K562 (cell line): ENCODE results near the gene LIN28A. TPM values are rescaled to one million over a fixed set of nuclear protein-coding genes. Genes with fewer than 3 reads are reported as not detected.

Experiments used
- ATF6 ChIP-seq: sonication (generic); formaldehyde crosslinking; IDR thresholded peaks from 2 replicates; pipeline ENCODE4 v1.4.0; 2020; ENCODE audit warnings: mild to moderate bottlenecking, missing genetic modification reagents
- CEBPZ ChIP-seq: fragments of 150-350 bp; IDR thresholded peaks from 2 replicates; pipeline ENCODE4 v1.6.1; 2014; ENCODE audit warnings: low read depth, mild to moderate bottlenecking, low read length, borderline replicate concordance
- DMBX1 ChIP-seq: fragments of 250-450 bp; sonication (Bioruptor Pico); IDR thresholded peaks from 2 replicates; pipeline ENCODE4 v1.8.0; 2022; ENCODE audit warnings: inconsistent platforms, mild to moderate bottlenecking, moderate library complexity, borderline replicate concordance
- E2F3 ChIP-seq: fragments of 250-450 bp; sonication (Bioruptor Pico); IDR thresholded peaks from 2 replicates; pipeline ENCODE4 v1.4.0; 2020; ENCODE audit warnings: mild to moderate bottlenecking
- MYC ChIP-seq, 2 experiments: fragments of 250-450 bp in 1 of 2; sonication (Bioruptor Pico) in 1 of 2; IDR thresholded peaks; 2 replicates each; pipeline versions ENCODE4 v1.5.1 to v1.6.1; 2012 to 2021; ENCODE audit warnings: low read depth in 2 of 2, borderline replicate concordance in 1 of 2, improper control_type of control experiment in 1 of 2, low read length in 1 of 2, mild to moderate bottlenecking in 1 of 2, moderate library complexity in 1 of 2
- SMARCA5 ChIP-seq: fragments of 450-650 bp; IDR thresholded peaks from 2 replicates; pipeline ENCODE4 v1.6.1; 2016
- SNAPC5 ChIP-seq: fragments of 250-450 bp; sonication (Bioruptor Pico); IDR thresholded peaks from 2 replicates; pipeline ENCODE4 v1.8.0; 2021; ENCODE audit warnings: moderate library complexity, mild to moderate bottlenecking, inconsistent platforms
- TBL1XR1 ChIP-seq, 2 experiments: IDR thresholded peaks; 2 replicates each; pipeline ENCODE4 v1.6.1; 2012; ENCODE audit warnings: improper control_type of control experiment in 2 of 2, low read length in 2 of 2, mild to moderate bottlenecking in 1 of 2
- TFAP4 ChIP-seq: sonication (generic); formaldehyde crosslinking; IDR thresholded peaks from 2 replicates; pipeline ENCODE4 v1.8.0; 2022; ENCODE audit warnings: missing genetic modification reagents, mild to moderate bottlenecking, moderate library complexity, borderline replicate concordance
- TOE1 ChIP-seq, 2 experiments: fragments of 450-650 bp in 1 of 2; sonication (generic) in 1 of 2; formaldehyde crosslinking in 1 of 2; IDR thresholded peaks; 2 replicates each; pipeline versions ENCODE4 v1.7.1 to v1.8.0; 2016 to 2022; ENCODE audit warnings: borderline replicate concordance in 2 of 2, mild to moderate bottlenecking in 2 of 2, antibody characterized with exemption in 1 of 2, inconsistent platforms in 1 of 2, low read depth in 1 of 2, missing genetic modification reagents in 1 of 2, moderate library complexity in 1 of 2
- USF1 ChIP-seq: sonication (generic); formaldehyde crosslinking; IDR thresholded peaks from 2 replicates; pipeline ENCODE4 v1.9.0; 2022; ENCODE audit warnings: mild to moderate bottlenecking, missing genetic modification reagents
- YBX1 ChIP-seq: fragments of 450-650 bp; IDR thresholded peaks from 2 replicates; pipeline ENCODE4 v1.7.1; 2016; ENCODE audit warnings: mild to moderate bottlenecking
- ZBTB43 ChIP-seq: sonication (generic); formaldehyde crosslinking; IDR thresholded peaks from 2 replicates; pipeline ENCODE4 v1.8.0; 2023; ENCODE audit warnings: mild to moderate bottlenecking, missing genetic modification reagents
- ZKSCAN1 ChIP-seq: fragments of 150-350 bp; IDR thresholded peaks from 2 replicates; pipeline ENCODE4 v1.6.1; 2016; ENCODE audit warnings: low read depth, low read length
- ZNF143 ChIP-seq: sonication (generic); formaldehyde crosslinking; IDR thresholded peaks from 2 replicates; pipeline ENCODE4 v1.9.0; 2022; ENCODE audit warnings: mild to moderate bottlenecking, missing genetic modification reagents
- ZNF507 ChIP-seq: conservative IDR thresholded peaks from 2 replicates; pipeline ENCODE4 v1.6.1; 2017; ENCODE audit warnings: missing genetic modification characterization, missing compliant biosample characterization
- polyA plus RNA-seq, 8 experiments: library from polyadenylated mRNA; depleted of rRNA in 4 of 8; stranded (reverse) in 5 of 8; unstranded in 3 of 8; fragments of >200 nt; fragmentation: Nextera tagmentation in 2 of 8; fragmentation: Illumina TruSeq in 1 of 8; extraction: Ambion mirVana in 2 of 8; extraction: Trizol in 1 of 8; gene quantifications; 2 replicates each; pipeline versions ENCODE4 v1.2.1 to v1.2.3, GENCODE V29; 2011 to 2014; ENCODE audit warnings: inconsistent platforms in 1 of 8, missing spikeins in 1 of 8
- total RNA-seq, 7 experiments: library from RNA; depleted of rRNA in 6 of 7; stranded (reverse); fragments of >200 nt in 6 of 7; fragmentation: Illumina TruSeq in 2 of 7; extraction: Trizol in 2 of 7; gene quantifications; 2 replicates each; pipeline versions ENCODE4 v1.2.1 to v1.2.3, GENCODE V29; 2011 to 2021; ENCODE audit warnings: low replicate concordance in 1 of 7

Gene LIN28A
- total and polyA plus RNA-seq, 9 of the 15 experiments (the other 6 are each of a cell fraction or from before 2014, with no cell fraction given): 0.80 to 5.4 (median 3.9) TPM

GRCh38 chr1:26363549-26364448 lies 46.8 kb upstream of the LIN28A start (continued):
- TF ChIP-seq ZBTB43 (CRISPR knock-in tag): no peak
- TF ChIP-seq SMARCA5: no peak
- no peak for TF ChIP-seq ZNF507
- no peak for TF ChIP-seq ATF6 (CRISPR knock-in tag)
- TF ChIP-seq CEBPZ: no peak
- peak; percentile 78 for TF ChIP-seq ZKSCAN1
- TF ChIP-seq ZNF143: no peak
- no peak for TF ChIP-seq TBL1XR1 (IDR thresholded peaks at IDR 0.05; ENCODE audit: low read length in 2 of 2)
- no peak for TF ChIP-seq USF1 (CRISPR knock-in tag)
- TF ChIP-seq MYC (IDR thresholded peaks at IDR 0.05; ENCODE audit: low read depth, low read length): peak; percentile 60; the same call in 1 of the 2 replicates
- TF ChIP-seq MYC (CRISPR knock-in tag; IDR thresholded peaks at IDR 0.05; ENCODE audit: borderline replicate concordance, low read depth): no peak
- no peak for TF ChIP-seq TOE1 (IDR thresholded peaks at IDR 0.05; ENCODE audit: borderline replicate concordance)
- no peak for TF ChIP-seq TOE1 (CRISPR knock-in tag; IDR thresholded peaks at IDR 0.05; ENCODE audit: borderline replicate concordance, low read depth)
- TF ChIP-seq TFAP4: peak; percentile 75; the same call in 1 of the 2 replicates
- TF ChIP-seq DMBX1 (CRISPR knock-in tag): no peak
- TF ChIP-seq YBX1: no peak
- no peak for TF ChIP-seq E2F3 (CRISPR knock-in tag)
- no peak for TF ChIP-seq SNAPC5 (CRISPR knock-in tag)
